H9 (cell line): ENCODE data around the gene AKT3. TPM values are rescaled to one million over a fixed set of nuclear protein-coding genes. Genes with fewer than 3 reads are reported as not detected.

ENCODE experiments used
- DNase-seq: peaks from one replicate; pipeline ENCODE4 v3.0.0-alpha.2; 2017
- H2AFZ ChIP-seq: one replicate; pipeline ENCODE4 v1.6.1; 2013; ENCODE audit warnings: mild to moderate bottlenecking, low read length, control low read depth, moderate library complexity
- H2AK5ac ChIP-seq: 2 replicates; pipeline ENCODE4 v1.6.1; 2013; ENCODE audit warnings: low read length, control low read depth, mixed read lengths; ENCODE audit not compliant: insufficient read length
- H2BK120ac ChIP-seq: one replicate; pipeline ENCODE4 v1.6.1; 2013; ENCODE audit warnings: low read depth, mild to moderate bottlenecking, low read length, control low read depth, inconsistent platforms; ENCODE audit not compliant: poor library complexity, severe bottlenecking
- H2BK12ac ChIP-seq: 2 replicates; pipeline ENCODE4 v1.6.1; 2013; ENCODE audit warnings: low read length, control low read depth, mixed read lengths, low read depth; ENCODE audit not compliant: insufficient read length
- H2BK15ac ChIP-seq: 2 replicates; pipeline ENCODE4 v1.6.1; 2013; ENCODE audit warnings: low read depth, low read length, control low read depth
- H2BK20ac ChIP-seq: one replicate; pipeline ENCODE4 v1.6.1; 2013; ENCODE audit warnings: low read depth, mild to moderate bottlenecking, low read length, control low read depth, inconsistent platforms; ENCODE audit not compliant: poor library complexity, severe bottlenecking
- H2BK5ac ChIP-seq: 2 replicates; pipeline ENCODE4 v1.6.1; 2013; ENCODE audit warnings: low read length, control low read depth, mixed read lengths; ENCODE audit not compliant: insufficient read length
- H3K14ac ChIP-seq: 2 replicates; pipeline ENCODE4 v1.6.1; 2013; ENCODE audit warnings: low read length, control low read depth; ENCODE audit not compliant: insufficient read depth
- H3K18ac ChIP-seq: 2 replicates; pipeline ENCODE4 v1.6.1; 2013; ENCODE audit warnings: low read depth, mild to moderate bottlenecking, mixed read lengths, low read length, control low read depth; ENCODE audit not compliant: insufficient read length
- H3K23ac ChIP-seq: 2 replicates; pipeline ENCODE4 v1.6.1; 2013; ENCODE audit warnings: low read length, control low read depth, mixed read lengths, low read depth; ENCODE audit not compliant: insufficient read length
- H3K23me2 ChIP-seq: 2 replicates; pipeline ENCODE4 v1.6.1; 2013; ENCODE audit warnings: low read depth, mild to moderate bottlenecking, mixed read lengths, low read length, control low read depth; ENCODE audit not compliant: insufficient read length, poor library complexity, severe bottlenecking
- H3K27ac ChIP-seq: 2 replicates; pipeline ENCODE4 v1.5.1; 2013; ENCODE audit warnings: low read length, control low read depth, mixed read lengths, low read depth; ENCODE audit not compliant: insufficient read length
- H3K27me3 ChIP-seq: 2 replicates; pipeline ENCODE4 v1.6.1; 2013; ENCODE audit warnings: low read length, control low read depth, inconsistent platforms; ENCODE audit not compliant: insufficient read depth
- H3K4ac ChIP-seq: 2 replicates; pipeline ENCODE4 v1.6.1; 2013; ENCODE audit warnings: low read depth, mild to moderate bottlenecking, control low read depth, inconsistent platforms, low read length, moderate library complexity
- H3K4me1 ChIP-seq: 2 replicates; pipeline ENCODE4 v1.6.1; 2013; ENCODE audit warnings: low read length, control low read depth, inconsistent platforms; ENCODE audit not compliant: insufficient read depth
- H3K4me2 ChIP-seq: 2 replicates; pipeline ENCODE4 v1.6.1; 2013; ENCODE audit warnings: low read length, control low read depth, mixed read lengths; ENCODE audit not compliant: insufficient read length, insufficient read depth
- H3K56ac ChIP-seq: 2 replicates; pipeline ENCODE4 v1.6.1; 2013; ENCODE audit warnings: low read depth, mild to moderate bottlenecking, mixed read lengths, low read length, control low read depth; ENCODE audit not compliant: insufficient read length
- H3K79me1 ChIP-seq: 2 replicates; pipeline ENCODE4 v1.6.1; 2013; ENCODE audit warnings: low read depth, mild to moderate bottlenecking, moderate library complexity, low read length, control low read depth, inconsistent platforms; ENCODE audit not compliant: insufficient read depth, poor library complexity, severe bottlenecking
- H3K79me2 ChIP-seq: 2 replicates; pipeline ENCODE4 v1.6.1; 2013; ENCODE audit warnings: low read length, control low read depth, inconsistent platforms; ENCODE audit not compliant: insufficient read depth
- H3K9ac ChIP-seq: 2 replicates; pipeline ENCODE4 v1.6.1; 2013; ENCODE audit warnings: low read length, control low read depth, mixed read lengths; ENCODE audit not compliant: insufficient read length; ENCODE audit errors: extremely low read depth
- H3K9me3 ChIP-seq: one replicate; pipeline ENCODE4 v1.6.1; 2013; ENCODE audit warnings: low read depth, low read length, inconsistent platforms; ENCODE audit not compliant: control insufficient read depth
- H3T11ph ChIP-seq: one replicate; pipeline ENCODE4 v1.6.1; 2013; ENCODE audit warnings: mild to moderate bottlenecking, low read length, control low read depth, inconsistent platforms
- H4K20me1 ChIP-seq: one replicate; pipeline ENCODE4 v1.6.1; 2013; ENCODE audit not compliant: control insufficient read depth, insufficient read length, insufficient read depth
- H4K5ac ChIP-seq: 2 replicates; pipeline ENCODE4 v1.6.1; 2013; ENCODE audit warnings: low read depth, mild to moderate bottlenecking, mixed read lengths, low read length, control low read depth; ENCODE audit not compliant: insufficient read length
- H4K8ac ChIP-seq: replicated peaks from 2 replicates; pipeline ENCODE4 v1.6.1; 2013; ENCODE audit warnings: low read length, control low read depth, mixed read lengths, low read depth; ENCODE audit not compliant: insufficient read length
- H4K91ac ChIP-seq: 2 replicates; pipeline ENCODE4 v1.6.1; 2013; ENCODE audit warnings: low read depth, mild to moderate bottlenecking, moderate library complexity, mixed read lengths, low read length, control low read depth; ENCODE audit not compliant: insufficient read length
- H3K27ac Mint-ChIP-seq, 3 experiments: 2 replicates in 2 of 3; 3 replicates in 1 of 3; pipeline ENCODE4 v1.8.0; 2020 to 2021; ENCODE audit warnings: mixed read lengths in 3 of 3, mild to moderate bottlenecking in 1 of 3, moderate library complexity in 1 of 3
- H3K27me3 Mint-ChIP-seq: 2 replicates; pipeline ENCODE4 v1.8.0; 2021; ENCODE audit warnings: low read depth, mild to moderate bottlenecking, moderate library complexity, mixed read lengths
- H3K36me3 Mint-ChIP-seq, 3 experiments: 2 replicates in 2 of 3; 3 replicates in 1 of 3; pipeline ENCODE4 v1.8.0; 2020 to 2021; ENCODE audit warnings: low read depth in 3 of 3, mixed read lengths in 3 of 3; ENCODE audit not compliant: insufficient read depth in 1 of 3
- H3K4me1 Mint-ChIP-seq, 2 experiments: 2 replicates each; pipeline ENCODE4 v1.8.0; 2020; ENCODE audit warnings: mixed read lengths in 2 of 2
- H3K4me3 Mint-ChIP-seq, 2 experiments: 2 replicates in 1 of 2; 3 replicates in 1 of 2; pipeline ENCODE4 v1.8.0; 2020 to 2021; ENCODE audit warnings: mild to moderate bottlenecking in 2 of 2, mixed read lengths in 2 of 2, moderate library complexity in 1 of 2
- H3K9me3 Mint-ChIP-seq, 2 experiments: 2 replicates in 1 of 2; 3 replicates in 1 of 2; pipeline ENCODE4 v1.8.0; 2020; ENCODE audit warnings: mild to moderate bottlenecking in 2 of 2, mixed read lengths in 2 of 2, moderate library complexity in 1 of 2
- WGBS: extraction: QIAGEN DNeasy Blood & Tissue Kit; methylation state at CpG from one replicate; pipeline ENCODE4 v1.1.7; 2013; ENCODE audit warnings: missing lambda C conversion rate, low lambda C conversion rate, mixed read lengths; ENCODE audit not compliant: insufficient read length; ENCODE audit errors: extremely low coverage; 5-methylcytosine and 5-hydroxymethylcytosine counted together
- total RNA-seq: library from RNA; stranded (reverse); gene quantifications from 2 replicates; pipeline ENCODE4 v1.2.1, GENCODE V29; 2021
- TF ChIP-seq, protein P1 (sequence below): fragments of 200-600 bp; sonication (generic); conservative IDR thresholded peaks from 3 replicates; pipeline ENCODE4 v1.8.0; 2021; ENCODE audit warnings: antibody characterized with exemption, mild to moderate bottlenecking

Gene AKT3
- total RNA-seq, 1 experiment from 2014 or later, result 27.8 TPM

- Mint-ChIP-seq H3K4me1 (peaks cover 10 to 11% of the 10 kb centered on the region in 2 experiments), H3K9me3 (no peaks in the 10 kb centered on the region), H3K36me3 (no peaks in the 10 kb centered on the region), H3K27me3 (no peaks in the 10 kb centered on the region), H3K4me3 (no peak overlapping the region), H3K27ac (no peak overlapping the region)
- Histone ChIP-seq H3T11ph (no peak overlapping the region), H3K23me2 (no peaks in the 10 kb centered on the region), H3K14ac (no peak overlapping the region), H3K4me2 (no peak overlapping the region), H2BK5ac (no peak overlapping the region), H3K27ac (no peak overlapping the region), H3K9ac (no peak overlapping the region), H2AK5ac (no peak overlapping the region), H3K23ac (no peak overlapping the region), H2BK120ac (no peak overlapping the region), H3K4ac (no peak overlapping the region), H4K91ac (no peak overlapping the region), H3K27me3 (no peaks in the 10 kb centered on the region), H3K9me3 (no peaks in the 10 kb centered on the region), H2BK15ac (no peak overlapping the region), H4K5ac (no peak overlapping the region), H3K4me1 (no peaks in the 10 kb centered on the region), H4K20me1 (no peaks in the 10 kb centered on the region), H2AFZ (no peak overlapping the region), H3K79me2 (no peaks in the 10 kb centered on the region), H3K79me1 (no peaks in the 10 kb centered on the region), H3K56ac (no peak overlapping the region), H3K18ac (no peak overlapping the region), H2BK20ac (no peak overlapping the region), H4K8ac (no peak overlapping the region), H2BK12ac (no peak overlapping the region)
- DNase-seq, result no peak
- WGBS, result no CpG with 5 or more reads among the region's 5 CpGs
- TF ChIP-seq, protein P1, sequence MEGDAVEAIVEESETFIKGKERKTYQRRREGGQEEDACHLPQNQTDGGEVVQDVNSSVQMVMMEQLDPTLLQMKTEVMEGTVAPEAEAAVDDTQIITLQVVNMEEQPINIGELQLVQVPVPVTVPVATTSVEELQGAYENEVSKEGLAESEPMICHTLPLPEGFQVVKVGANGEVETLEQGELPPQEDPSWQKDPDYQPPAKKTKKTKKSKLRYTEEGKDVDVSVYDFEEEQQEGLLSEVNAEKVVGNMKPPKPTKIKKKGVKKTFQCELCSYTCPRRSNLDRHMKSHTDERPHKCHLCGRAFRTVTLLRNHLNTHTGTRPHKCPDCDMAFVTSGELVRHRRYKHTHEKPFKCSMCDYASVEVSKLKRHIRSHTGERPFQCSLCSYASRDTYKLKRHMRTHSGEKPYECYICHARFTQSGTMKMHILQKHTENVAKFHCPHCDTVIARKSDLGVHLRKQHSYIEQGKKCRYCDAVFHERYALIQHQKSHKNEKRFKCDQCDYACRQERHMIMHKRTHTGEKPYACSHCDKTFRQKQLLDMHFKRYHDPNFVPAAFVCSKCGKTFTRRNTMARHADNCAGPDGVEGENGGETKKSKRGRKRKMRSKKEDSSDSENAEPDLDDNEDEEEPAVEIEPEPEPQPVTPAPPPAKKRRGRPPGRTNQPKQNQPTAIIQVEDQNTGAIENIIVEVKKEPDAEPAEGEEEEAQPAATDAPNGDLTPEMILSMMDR, result no peak
These were observed 384.3 kb downstream of the AKT3 start for GRCh38 chr1:243465738-243466137.
